B cell (primary cell): ENCODE data around the gene EEF1A2. TPM values are rescaled to one million over a fixed set of nuclear protein-coding genes. Genes with fewer than 3 reads are reported as not detected.

Source experiments
- ATAC-seq: fragments of 200-7000 bp; cut with Tn5 transposase; one replicate; pipeline ENCODE4 v1.10.0; 2021; ENCODE audit warnings: low read depth, mild to moderate bottlenecking, moderate number of reproducible peaks, moderate library complexity
- CTCF ChIA-PET: fragments of 350-600 bp; sonication (Branson Sonifier 250); formaldehyde crosslinking; loops from one replicate; lab custom pipeline; 2021; ENCODE audit warnings: antibody characterized with exemption, inconsistent platforms; lab: Charles Lee
- POLR2A ChIA-PET: fragments of 350-600 bp; sonication (Branson Sonifier 250); formaldehyde crosslinking; loops from one replicate; lab custom pipeline; 2021; ENCODE audit warnings: antibody characterized with exemption; lab: Charles Lee
- DNase-seq: peaks from one replicate; pipeline ENCODE4 v3.0.0; 2013
- H2AFZ ChIP-seq: 2 replicates; pipeline ENCODE4 v1.6.1; 2012; ENCODE audit warnings: mild to moderate bottlenecking, low read depth, low read length; ENCODE audit not compliant: insufficient read depth, poor library complexity, severe bottlenecking
- H3K27ac ChIP-seq, 2 donors: 1 replicate in 1 of 2; 2 replicates in 1 of 2; pipeline ENCODE4 v1.5.1; 2012 to 2013; ENCODE audit warnings: low read length in 2 of 2, mild to moderate bottlenecking in 2 of 2, moderate library complexity in 1 of 2
- H3K27me3 ChIP-seq, 4 experiments: fragments of 200-600 bp in 1 of 4; sonication (generic) in 1 of 4; replicated peaks in 1 of 4; 1 replicate in 2 of 4; 2 replicates in 2 of 4; pipeline versions ENCODE4 v1.6.1 to v1.7.0; 2013 to 2016; ENCODE audit warnings: low read length in 3 of 4, mild to moderate bottlenecking in 2 of 4, mixed read lengths in 1 of 4, moderate library complexity in 1 of 4; ENCODE audit not compliant: insufficient read depth in 4 of 4, control insufficient read depth in 3 of 4; ENCODE audit errors: control extremely low read depth in 1 of 4
- H3K36me3 ChIP-seq, 2 experiments: replicated peaks in 1 of 2; 1 replicate in 1 of 2; 2 replicates in 1 of 2; pipeline versions ENCODE4 v1.6.1 to v1.7.1; 2013; ENCODE audit warnings: low read length in 1 of 2; ENCODE audit not compliant: insufficient read depth in 2 of 2, control insufficient read depth in 1 of 2; ENCODE audit errors: control extremely low read depth in 1 of 2, extremely low read depth in 1 of 2
- H3K4me1 ChIP-seq, 2 donors: fragments of 200-600 bp in 1 of 2; sonication (generic) in 1 of 2; 1 replicate in 1 of 2; 2 replicates in 1 of 2; pipeline versions ENCODE4 v1.5.1 to v1.6.1; 2013 to 2017; ENCODE audit warnings: low read length in 2 of 2; ENCODE audit not compliant: control insufficient read depth in 2 of 2, insufficient read depth in 2 of 2
- H3K4me2 ChIP-seq: replicated peaks from 2 replicates; pipeline ENCODE3; 2012; ENCODE audit warnings: mild to moderate bottlenecking, low read depth, low read length; ENCODE audit not compliant: poor library complexity, severe bottlenecking
- H3K4me3 ChIP-seq, 5 experiments: fragments of 200-600 bp in 1 of 5; sonication (generic) in 1 of 5; 1 replicate in 3 of 5; 2 replicates in 2 of 5; pipeline versions ENCODE4 v1.5.1 to v1.7.0; 2011 to 2016; ENCODE audit warnings: low read length in 4 of 5, mild to moderate bottlenecking in 4 of 5, low read depth in 2 of 5, control low read depth in 1 of 5, moderate library complexity in 1 of 5; ENCODE audit not compliant: insufficient read depth in 1 of 5; ENCODE audit errors: control extremely low read depth in 1 of 5, extremely low read depth in 1 of 5
- H3K79me2 ChIP-seq: fragments of 200-600 bp; sonication (generic); one replicate; pipeline ENCODE4 v1.6.0; 2016; ENCODE audit warnings: low read length; ENCODE audit not compliant: control insufficient read depth, insufficient read depth
- H3K9ac ChIP-seq: fragments of 200-600 bp; sonication (generic); 2 replicates; pipeline ENCODE4 v1.6.1; 2017; ENCODE audit warnings: mild to moderate bottlenecking, low read length, moderate library complexity
- H3K9me3 ChIP-seq, 3 donors: one replicate each; pipeline versions ENCODE4 v1.6.1 to v1.7.1; 2013; ENCODE audit warnings: low read length in 2 of 3; ENCODE audit not compliant: control insufficient read depth in 2 of 3, insufficient read depth in 1 of 3; ENCODE audit errors: control extremely low read depth in 1 of 3
- H4K20me1 ChIP-seq: 2 replicates; pipeline ENCODE4 v1.6.0; 2012; ENCODE audit warnings: mild to moderate bottlenecking, low read length; ENCODE audit not compliant: insufficient read depth, control insufficient read depth, poor library complexity, severe bottlenecking
- H3K27ac Mint-ChIP-seq: one replicate; pipeline ENCODE4 v1.8.0; 2021; ENCODE audit warnings: mixed read lengths
- H3K27me3 Mint-ChIP-seq: one replicate; pipeline ENCODE4 v1.8.0; 2021; ENCODE audit warnings: mixed read lengths
- H3K4me1 Mint-ChIP-seq: one replicate; pipeline ENCODE4 v1.8.0; 2021; ENCODE audit warnings: mixed read lengths
- H3K4me3 Mint-ChIP-seq: one replicate; pipeline ENCODE4 v1.8.0; 2021; ENCODE audit warnings: mixed read lengths
- H3K9me3 Mint-ChIP-seq: one replicate; pipeline ENCODE4 v1.8.0; 2022; ENCODE audit warnings: mixed read lengths; ENCODE audit not compliant: insufficient read depth
- EZH2 ChIP-seq: IDR thresholded peaks from 2 replicates; pipeline ENCODE4 v1.6.1; 2012; ENCODE audit warnings: borderline replicate concordance, low read depth, mild to moderate bottlenecking, moderate library complexity, low read length; ENCODE audit not compliant: insufficient read depth, poor library complexity, severe bottlenecking
- WGBS: methylation state at CpG from one replicate; pipeline ENCODE4 v1.1.5; 2013; ENCODE audit warnings: missing lambda C conversion rate; ENCODE audit not compliant: insufficient coverage; 5-methylcytosine and 5-hydroxymethylcytosine counted together
- intact Hi-C: fragments of 100-400 bp; cut with micrococcal nuclease; formaldehyde crosslinking; loops from one replicate; pipeline ENCODE4 v1.10.0; 2022
- polyA plus RNA-seq: library from polyadenylated mRNA; depleted of rRNA; stranded (reverse); fragments of >200 nt; gene quantifications from 2 replicates; pipeline ENCODE4 v1.2.3, GENCODE V29; 2012
- total RNA-seq, 2 donors: library from RNA; stranded (reverse); fragments of 120-200 nt in 1 of 2; gene quantifications; 1 replicate in 1 of 2; 2 replicates in 1 of 2; pipeline versions ENCODE4 v1.2.3 to v1.2.4, GENCODE V29; 2013 to 2022
- TF ChIP-seq, protein P1 (sequence below): fragments of 200-600 bp; IDR thresholded peaks from one replicate; pipeline ENCODE4 v1.8.0; 2022; ENCODE audit warnings: antibody characterized with exemption, mild to moderate bottlenecking

EEF1A2 gene
- total and polyA plus RNA-seq, 2 donors (not counting 1 experiment from before 2014, with no cell fraction given): 2.2 to 2.9 TPM

DNA sequence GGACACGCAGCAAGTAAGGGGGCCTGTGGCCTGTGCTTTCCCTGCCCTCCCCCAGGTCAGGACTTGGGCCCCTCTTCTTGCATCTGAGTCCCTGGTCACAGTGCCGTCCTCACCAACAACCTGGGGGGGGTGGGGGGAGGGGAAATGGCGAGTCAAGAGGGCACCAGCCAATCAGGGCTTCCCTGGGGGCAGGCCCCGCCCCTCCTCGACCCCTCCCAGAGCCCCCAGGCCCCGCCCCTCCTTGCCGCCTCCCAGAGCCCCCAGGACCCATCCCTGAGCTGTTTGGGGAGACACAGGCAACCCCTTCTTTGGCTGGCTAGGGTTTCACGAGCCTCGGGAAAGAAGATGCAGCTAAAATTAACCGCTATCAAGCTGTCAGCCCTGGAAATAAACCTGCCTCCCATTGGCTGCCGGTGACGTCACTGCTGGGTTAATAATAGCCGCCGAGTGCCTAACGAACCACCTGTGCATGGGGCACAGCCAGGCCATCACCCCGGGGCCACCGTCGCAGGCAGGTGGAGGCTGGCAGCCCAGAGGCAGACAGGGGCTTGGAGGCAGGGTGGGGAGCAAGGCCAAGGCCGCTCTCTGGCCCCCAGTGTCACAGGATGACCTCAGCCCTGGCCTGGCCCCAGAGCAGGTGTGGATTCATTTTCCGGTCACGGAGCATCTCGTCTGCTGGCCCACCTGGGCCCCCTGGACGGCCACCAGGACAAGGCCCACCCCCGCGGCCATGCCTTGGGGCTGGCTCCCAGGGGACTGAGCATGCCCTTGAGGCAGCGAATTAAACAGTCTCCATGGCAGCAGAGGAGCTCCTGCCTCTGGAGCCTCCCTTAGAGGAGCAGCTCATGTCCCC is 3.2 kb upstream of the EEF1A2 start:
- ATAC-seq: no peak
- H3K27ac ChIP-seq: no peak overlapping the region
- Mint-ChIP-seq H3K4me1 (peaks cover 2% of the 10 kb centered on the region), H3K27me3 (peaks cover 20% of the 10 kb centered on the region), H3K4me3 (no peak overlapping the region), H3K27ac (no peak overlapping the region), H3K9me3 (peaks cover 2% of the 10 kb centered on the region)
- H3K27me3 ChIP-seq: peaks cover 0 to 33% (median 11%) of the 10 kb centered on the region in 4 experiments
- no peak overlapping the region for H3K4me3 ChIP-seq
- no peaks in the 10 kb centered on the region for H3K36me3 ChIP-seq
- ChIA-PET CTCF (no interaction called here), POLR2A (no interaction called here)
- intact Hi-C loops: no loop called here
- DNase-seq: no peak
- H2AFZ ChIP-seq: no peak overlapping the region
- no peak overlapping the region for H3K4me2 ChIP-seq
- peaks cover 14 to 16% of the 10 kb centered on the region in 2 donors for H3K4me1 ChIP-seq
- H3K79me2 ChIP-seq: no peaks in the 10 kb centered on the region
- WGBS: 45% methylated on average over 24 of the region's 26 CpGs
- TF ChIP-seq EZH2: no peak
- TF ChIP-seq, protein P1, sequence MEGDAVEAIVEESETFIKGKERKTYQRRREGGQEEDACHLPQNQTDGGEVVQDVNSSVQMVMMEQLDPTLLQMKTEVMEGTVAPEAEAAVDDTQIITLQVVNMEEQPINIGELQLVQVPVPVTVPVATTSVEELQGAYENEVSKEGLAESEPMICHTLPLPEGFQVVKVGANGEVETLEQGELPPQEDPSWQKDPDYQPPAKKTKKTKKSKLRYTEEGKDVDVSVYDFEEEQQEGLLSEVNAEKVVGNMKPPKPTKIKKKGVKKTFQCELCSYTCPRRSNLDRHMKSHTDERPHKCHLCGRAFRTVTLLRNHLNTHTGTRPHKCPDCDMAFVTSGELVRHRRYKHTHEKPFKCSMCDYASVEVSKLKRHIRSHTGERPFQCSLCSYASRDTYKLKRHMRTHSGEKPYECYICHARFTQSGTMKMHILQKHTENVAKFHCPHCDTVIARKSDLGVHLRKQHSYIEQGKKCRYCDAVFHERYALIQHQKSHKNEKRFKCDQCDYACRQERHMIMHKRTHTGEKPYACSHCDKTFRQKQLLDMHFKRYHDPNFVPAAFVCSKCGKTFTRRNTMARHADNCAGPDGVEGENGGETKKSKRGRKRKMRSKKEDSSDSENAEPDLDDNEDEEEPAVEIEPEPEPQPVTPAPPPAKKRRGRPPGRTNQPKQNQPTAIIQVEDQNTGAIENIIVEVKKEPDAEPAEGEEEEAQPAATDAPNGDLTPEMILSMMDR: no peak
- H3K9me3 ChIP-seq: peaks cover 0 to 34% (median 0%) of the 10 kb centered on the region in 3 donors
- no peak overlapping the region for H3K9ac ChIP-seq
- H4K20me1 ChIP-seq: no peaks in the 10 kb centered on the region
